ENCODE results near the gene ROS1.
"Not testable (repeated sequence)": the region's sequence is repeated elsewhere in the genome, so short reads cannot be mapped to it uniquely, and the experiment has no call there.

ROS1 gene

DNA sequence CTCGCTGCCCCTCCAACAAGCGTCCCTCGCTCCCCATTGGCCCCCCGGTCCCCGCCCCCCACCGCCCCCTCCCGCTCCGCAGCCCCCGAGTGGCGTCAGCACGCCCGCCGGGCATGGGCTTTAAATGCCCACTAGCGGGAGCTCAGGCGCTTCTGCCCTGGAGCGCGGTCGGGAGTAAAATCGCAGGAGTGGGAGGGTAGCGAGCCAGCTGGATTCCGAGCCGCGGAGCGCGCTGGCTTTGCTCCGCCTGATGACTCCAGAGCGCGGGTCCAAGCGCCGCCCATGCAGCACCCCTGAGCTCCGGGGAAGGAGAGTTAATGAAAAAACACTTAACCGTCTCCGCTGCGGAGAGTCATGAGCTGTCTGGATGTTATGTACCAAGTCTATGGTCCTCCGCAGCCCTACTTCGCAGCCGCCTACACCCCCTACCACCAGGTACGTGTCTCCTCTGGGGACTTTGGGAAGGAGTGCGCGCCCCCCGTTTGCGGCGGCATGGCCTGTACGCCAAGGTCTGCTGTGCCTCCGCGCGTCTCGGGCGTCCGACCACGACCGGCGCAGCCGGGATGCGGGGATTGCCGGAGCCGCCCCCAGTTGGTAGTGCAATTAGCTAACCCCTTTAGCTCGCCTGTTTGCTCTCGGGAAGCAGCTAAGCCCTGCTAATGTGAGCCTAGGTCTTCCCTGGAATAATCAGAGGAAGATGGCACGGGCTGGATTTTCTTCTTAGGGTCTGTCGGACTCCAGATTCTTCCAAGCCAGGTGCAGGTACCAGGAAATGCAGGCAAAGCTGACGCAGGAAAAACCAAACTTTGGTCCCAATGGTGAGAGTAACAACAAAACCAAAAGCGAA is 160.1 kb downstream of the ROS1 start, which contains the start of gene VGLL2:
Gene VGLL2, plus strand, starts transcription at position 149 of the 847 bp plus-strand sequence. Its CDS starts 206 bp downstream, at position 355.
- no peaks in the 10 kb centered on the region for H3K9me3 Mint-ChIP-seq
- ATAC-seq (replicated peaks; ENCODE audit: extremely low read depth, poor library complexity, severe bottlenecking), result no peak
- no peak for DNase-seq (ENCODE audit: low spot score in 2 of 2)
- no peak within 1 kb of the TSS for H3K27ac Mint-ChIP-seq (ENCODE audit: low read depth)
- peaks cover 11% of the 10 kb centered on the region for H3K4me1 Mint-ChIP-seq
- H3K36me3 Mint-ChIP-seq (ENCODE audit: insufficient read depth), result no peaks in the 10 kb centered on the region
- H3K4me3 Mint-ChIP-seq, result peak within 1 kb of the TSS; percentile 44
- peaks cover 93% of the 10 kb centered on the region for H3K27me3 Mint-ChIP-seq

DNA sequence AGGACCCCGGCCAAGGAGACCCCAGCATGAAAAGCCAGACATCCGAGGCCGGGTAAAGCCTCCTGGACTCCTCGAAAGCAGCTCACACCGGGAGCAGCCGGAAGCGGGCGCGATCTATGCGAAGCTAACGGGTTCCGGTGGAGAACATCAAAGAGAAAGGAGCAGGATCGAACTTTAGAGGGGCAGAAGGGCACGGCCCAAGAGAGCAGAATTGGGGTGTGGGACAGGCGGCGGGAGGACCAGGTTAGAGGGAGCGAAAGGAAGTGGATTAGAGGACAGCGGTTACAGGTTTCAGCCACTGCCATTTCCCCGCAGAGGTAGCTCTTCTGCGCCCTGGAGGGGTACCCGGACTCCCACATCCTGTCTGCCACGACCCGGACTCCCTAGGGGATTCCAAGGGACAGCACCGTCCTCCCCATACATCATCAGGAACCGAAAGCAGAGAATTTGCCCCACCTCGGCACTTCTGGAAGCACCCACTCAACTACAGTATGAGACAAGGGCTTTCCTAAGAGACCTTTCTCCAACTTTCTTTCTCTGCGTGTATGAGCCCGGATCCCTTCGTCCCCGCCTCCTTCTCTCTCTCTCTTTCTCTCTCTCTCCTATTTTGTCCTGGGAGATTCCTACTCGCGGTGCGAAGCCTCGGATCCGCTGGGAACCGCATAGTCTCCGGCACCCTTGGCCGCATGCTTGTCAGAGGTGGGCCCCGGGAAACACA is 160.9 kb downstream of the ROS1 start:
- peaks cover 93% of the 10 kb centered on the region for H3K27me3 Mint-ChIP-seq
- no peaks in the 10 kb centered on the region for H3K9me3 Mint-ChIP-seq
- peaks cover 11% of the 10 kb centered on the region for H3K4me1 Mint-ChIP-seq
- no peak for DNase-seq (ENCODE audit: low spot score in 2 of 2)
- no peaks in the 10 kb centered on the region for H3K36me3 Mint-ChIP-seq (ENCODE audit: insufficient read depth)
- no peak for ATAC-seq (replicated peaks; ENCODE audit: extremely low read depth, poor library complexity, severe bottlenecking)
- H3K4me3 Mint-ChIP-seq, result peak overlapping the region; percentile 44
- no peak overlapping the region for H3K27ac Mint-ChIP-seq (ENCODE audit: low read depth)

DNA sequence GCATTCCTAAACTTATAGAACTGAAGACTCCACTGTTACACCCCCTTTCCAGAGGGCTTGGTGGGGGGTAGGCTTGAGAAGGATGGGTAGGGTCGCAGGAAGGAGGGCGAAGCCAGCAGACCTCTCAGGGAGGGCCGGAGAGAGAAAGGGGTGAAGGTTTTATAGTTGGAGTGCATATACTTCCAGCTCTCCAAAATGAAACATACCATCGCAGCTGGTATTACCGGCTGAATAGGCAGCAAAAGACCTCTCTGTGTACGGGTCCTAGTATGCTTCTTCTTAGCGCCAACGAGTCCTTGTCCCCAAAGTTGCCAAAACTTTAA is 161.4 kb downstream of the ROS1 start:
- Mint-ChIP-seq H3K4me3 (peak overlapping the region; percentile 44), H3K36me3 (ENCODE audit: insufficient read depth) (no peaks in the 10 kb centered on the region), H3K4me1 (peaks cover 11% of the 10 kb centered on the region), H3K9me3 (no peaks in the 10 kb centered on the region), H3K27ac (ENCODE audit: low read depth) (no peak overlapping the region), H3K27me3 (peaks cover 93% of the 10 kb centered on the region)
- ATAC-seq (replicated peaks; ENCODE audit: extremely low read depth, poor library complexity, severe bottlenecking), result no peak
- no peak for DNase-seq (ENCODE audit: low spot score in 2 of 2)

DNA sequence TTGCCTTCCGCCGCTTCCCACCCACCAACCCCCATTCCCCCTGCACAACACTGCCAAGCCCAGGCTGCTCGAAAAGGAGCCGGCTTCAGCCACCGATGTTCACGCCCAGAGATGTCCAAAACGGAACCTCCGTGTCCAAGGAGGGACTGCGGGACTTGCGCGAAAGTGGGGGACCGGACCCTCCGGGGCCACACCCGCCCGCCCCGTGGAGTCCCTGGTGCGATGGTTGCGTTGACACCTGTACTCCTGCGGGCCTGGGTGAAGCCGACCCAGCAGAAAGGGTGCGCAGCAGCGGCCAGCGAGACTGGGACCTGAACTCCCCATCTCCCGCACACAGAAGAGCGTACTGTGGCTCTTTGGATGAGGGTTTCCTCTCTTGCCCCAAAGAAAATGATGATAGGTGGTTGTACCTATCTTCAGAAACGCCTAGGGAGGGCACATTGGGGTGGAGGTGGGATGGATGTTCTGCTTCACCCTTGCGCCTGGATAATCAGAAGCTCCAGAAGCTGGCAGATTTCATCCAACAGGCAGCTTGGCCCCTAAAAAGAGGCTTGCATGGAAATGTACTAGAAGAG is 162.3 kb downstream of the ROS1 start:
- Mint-ChIP-seq H3K4me1 (peaks cover 11% of the 10 kb centered on the region), H3K27ac (ENCODE audit: low read depth) (no peak overlapping the region), H3K27me3 (peaks cover 88% of the 10 kb centered on the region), H3K9me3 (no peaks in the 10 kb centered on the region), H3K36me3 (ENCODE audit: insufficient read depth) (no peaks in the 10 kb centered on the region), H3K4me3 (no peak overlapping the region)
- DNase-seq (ENCODE audit: low spot score in 2 of 2), result no peak
- ATAC-seq (replicated peaks; ENCODE audit: extremely low read depth, poor library complexity, severe bottlenecking), result no peak

DNA sequence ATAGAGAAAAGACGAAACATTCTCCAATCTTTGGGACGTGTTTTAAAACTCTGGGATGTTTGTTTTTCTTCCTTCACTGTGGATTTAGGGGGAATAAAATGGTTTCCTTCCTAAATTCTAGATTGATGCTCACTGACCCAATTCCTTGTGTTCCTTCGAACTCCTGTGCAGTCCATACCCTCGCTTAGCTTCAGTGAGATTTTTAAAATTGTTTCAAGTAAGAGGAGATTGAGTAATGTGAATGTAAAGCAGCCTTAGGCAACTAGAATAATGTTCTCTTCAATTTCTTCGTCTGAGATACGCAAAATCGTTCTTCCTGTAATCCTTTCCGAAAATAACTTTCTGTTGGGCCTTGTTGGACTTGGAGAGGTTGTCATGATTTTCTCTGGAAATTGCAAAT is 162.9 kb downstream of the ROS1 start:
- DNase-seq (ENCODE audit: low spot score in 2 of 2) (no peak), ATAC-seq (replicated peaks; ENCODE audit: extremely low read depth, poor library complexity, severe bottlenecking) (no peak)
- peaks cover 11% of the 10 kb centered on the region for H3K4me1 Mint-ChIP-seq
- H3K27ac Mint-ChIP-seq (ENCODE audit: low read depth), result no peak overlapping the region
- H3K9me3 Mint-ChIP-seq, result no peaks in the 10 kb centered on the region
- H3K4me3 Mint-ChIP-seq, result no peak overlapping the region
- H3K36me3 Mint-ChIP-seq (ENCODE audit: insufficient read depth), result no peaks in the 10 kb centered on the region
- peaks cover 82% of the 10 kb centered on the region for H3K27me3 Mint-ChIP-seq

DNA sequence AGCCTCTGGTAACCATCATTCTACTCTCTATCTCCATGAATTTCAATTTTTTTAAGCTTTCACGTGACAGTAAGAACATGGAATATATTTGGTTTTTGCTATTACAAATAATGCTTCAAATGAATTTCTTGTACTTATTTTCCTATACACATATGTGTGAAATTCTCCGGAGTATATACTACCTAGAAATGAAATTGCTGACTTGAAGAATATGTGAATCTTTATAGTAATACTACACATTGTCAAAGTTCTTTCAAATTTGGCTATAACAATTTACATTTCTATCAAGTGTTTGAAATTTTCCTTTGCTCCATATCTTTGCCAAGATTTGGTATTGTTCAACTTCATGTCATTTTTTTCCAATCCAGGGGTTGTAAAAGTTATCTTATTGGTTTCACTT is 172.0 kb downstream of the ROS1 start:
- Mint-ChIP-seq H3K36me3 (ENCODE audit: insufficient read depth) (no peaks in the 10 kb centered on the region), H3K9me3 (no peaks in the 10 kb centered on the region), H3K4me3 (no peak overlapping the region), H3K27me3 (no peaks in the 10 kb centered on the region), H3K27ac (ENCODE audit: low read depth) (no peak overlapping the region), H3K4me1 (no peaks in the 10 kb centered on the region)
- DNase-seq (ENCODE audit: low spot score in 2 of 2), result no peak
- no peak for ATAC-seq (replicated peaks; ENCODE audit: extremely low read depth, poor library complexity, severe bottlenecking)

DNA sequence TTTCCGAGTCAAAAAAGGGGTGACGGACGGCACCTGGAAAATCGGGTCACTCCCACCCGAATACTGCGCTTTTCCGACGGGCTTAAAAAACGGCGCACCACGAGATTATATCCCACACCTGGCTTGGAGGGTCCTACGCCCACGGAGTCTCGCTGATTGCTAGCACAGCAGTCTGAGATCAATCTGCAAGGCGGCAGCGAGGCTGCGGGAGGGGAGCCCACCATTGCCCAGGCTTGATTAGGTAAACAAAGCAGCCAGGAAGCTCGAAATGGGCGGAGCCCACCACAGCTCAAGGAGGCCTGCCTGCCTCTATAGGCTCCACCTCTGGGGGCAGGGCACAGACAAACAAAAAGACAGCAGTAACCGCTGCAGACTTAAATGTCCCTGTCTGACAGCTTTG is 180.8 kb downstream of the ROS1 start:
- H3K27ac Mint-ChIP-seq (ENCODE audit: low read depth); H3K27me3 Mint-ChIP-seq; H3K4me3 Mint-ChIP-seq; H3K4me1 Mint-ChIP-seq; DNase-seq (ENCODE audit: low spot score in 2 of 2); H3K36me3 Mint-ChIP-seq (ENCODE audit: insufficient read depth); H3K9me3 Mint-ChIP-seq; ATAC-seq (replicated peaks; ENCODE audit: extremely low read depth, poor library complexity, severe bottlenecking): not testable (repeated sequence)

DNA sequence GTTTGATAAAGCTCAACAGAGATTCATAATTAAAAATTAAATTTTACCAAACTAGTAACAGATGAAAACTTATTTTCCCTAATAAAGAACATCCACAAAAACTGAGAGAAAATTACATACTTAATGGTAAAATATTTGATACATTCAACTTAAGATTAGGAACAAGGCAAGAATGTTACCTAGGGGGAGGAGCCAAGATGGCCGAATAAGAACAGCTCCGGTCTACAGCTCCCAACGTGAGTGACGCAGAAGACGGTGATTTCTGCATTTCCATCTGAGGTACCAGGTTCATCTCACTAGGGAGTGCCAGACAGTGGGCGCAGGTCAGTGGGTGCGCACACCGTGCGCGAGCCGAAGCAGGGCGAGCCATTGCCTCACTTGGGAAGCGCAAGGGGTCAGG is 181.2 kb downstream of the ROS1 start:
- not testable (repeated sequence) for H3K9me3 Mint-ChIP-seq; H3K36me3 Mint-ChIP-seq (ENCODE audit: insufficient read depth); H3K4me1 Mint-ChIP-seq; ATAC-seq (replicated peaks; ENCODE audit: extremely low read depth, poor library complexity, severe bottlenecking); H3K27ac Mint-ChIP-seq (ENCODE audit: low read depth); H3K27me3 Mint-ChIP-seq; H3K4me3 Mint-ChIP-seq; DNase-seq (ENCODE audit: low spot score in 2 of 2)
